Activated CD8-positive, alpha-beta memory T cell treated with anti-CD3 and anti-CD28 coated beads, Interleukin-2, amount 50 U/mL, for 1 hour (primary cell): ENCODE measurements around the gene CFAP100.

ENCODE experiments used
- DNase-seq: peaks from one replicate; pipeline ENCODE4 v3.0.0-alpha.2; 2020; ENCODE audit errors: extremely low read depth

CFAP100 gene

GRCh38 chr3:126440709-126440995, 45.9 kb downstream of the CFAP100 start:
- no peak for DNase-seq

- DNase-seq: no peak
Measured at GRCh38 chr3:126441256-126441880, 46.7 kb downstream of the CFAP100 start.

GRCh38 chr3:126442094-126442855, 47.6 kb downstream of the CFAP100 start:
- DNase-seq: no peak

GRCh38 chr3:126442856-126443242, 48.1 kb downstream of the CFAP100 start:
- DNase-seq: no peak

GRCh38 chr3:126445506-126445905, 50.8 kb downstream of the CFAP100 start:
- no peak for DNase-seq

GRCh38 chr3:126446301-126446700, 51.6 kb downstream of the CFAP100 start:
- DNase-seq: no peak

GRCh38 chr3:126446791-126447190, 52.1 kb downstream of the CFAP100 start:
- DNase-seq: no peak

GRCh38 chr3:126447456-126448106, 52.9 kb downstream of the CFAP100 start:
- no peak for DNase-seq

GRCh38 chr3:126448136-126448892, 53.6 kb downstream of the CFAP100 start:
- no peak for DNase-seq

GRCh38 chr3:126448893-126449180, 54.1 kb downstream of the CFAP100 start:
- DNase-seq: no peak

GRCh38 chr3:126449621-126450051, 54.9 kb downstream of the CFAP100 start:
- DNase-seq: no peak

GRCh38 chr3:126450219-126450618, 55.5 kb downstream of the CFAP100 start:
- no peak for DNase-seq

GRCh38 chr3:126450744-126451143, 56.0 kb downstream of the CFAP100 start:
- no peak for DNase-seq

GRCh38 chr3:126451511-126451910, 56.8 kb downstream of the CFAP100 start:
- DNase-seq: no peak

GRCh38 chr3:126452213-126452612, 57.5 kb downstream of the CFAP100 start:
- DNase-seq: no peak

- no peak for DNase-seq
Measured at GRCh38 chr3:126454025-126454424, 59.3 kb downstream of the CFAP100 start.

- DNase-seq: no peak
Measured at GRCh38 chr3:126454437-126455198, 59.9 kb downstream of the CFAP100 start.

- no peak for DNase-seq
Measured at GRCh38 chr3:126456211-126456610, 61.5 kb downstream of the CFAP100 start.

GRCh38 chr3:126456766-126457388, 62.2 kb downstream of the CFAP100 start:
- DNase-seq: no peak

- DNase-seq: no peak
Measured at GRCh38 chr3:126459111-126459762, 64.5 kb downstream of the CFAP100 start.

- DNase-seq: no peak
Measured at GRCh38 chr3:126459763-126460127, 65.0 kb downstream of the CFAP100 start.
